Body of pancreas (tissue), 4 donors: ENCODE measurements around the gene SHISAL1.

ENCODE experiments used
- POLR2A ChIP-seq, 3 donors: fragments of 450-650 bp; IDR thresholded peaks; one replicate each; pipeline ENCODE4 v1.6.1; 2016; ENCODE audit warnings: antibody characterized with exemption in 3 of 3, mild to moderate bottlenecking in 2 of 3
- TF ChIP-seq, protein P1 (sequence below), 7 experiments: fragments of 450-650 bp in 4 of 7; fragments of 200-600 bp in 3 of 7; sonication (generic) in 3 of 7; IDR thresholded peaks; one replicate each; pipeline ENCODE4 v1.5.1; 2016 to 2019; ENCODE audit warnings: antibody characterized with exemption in 7 of 7

DNA sequence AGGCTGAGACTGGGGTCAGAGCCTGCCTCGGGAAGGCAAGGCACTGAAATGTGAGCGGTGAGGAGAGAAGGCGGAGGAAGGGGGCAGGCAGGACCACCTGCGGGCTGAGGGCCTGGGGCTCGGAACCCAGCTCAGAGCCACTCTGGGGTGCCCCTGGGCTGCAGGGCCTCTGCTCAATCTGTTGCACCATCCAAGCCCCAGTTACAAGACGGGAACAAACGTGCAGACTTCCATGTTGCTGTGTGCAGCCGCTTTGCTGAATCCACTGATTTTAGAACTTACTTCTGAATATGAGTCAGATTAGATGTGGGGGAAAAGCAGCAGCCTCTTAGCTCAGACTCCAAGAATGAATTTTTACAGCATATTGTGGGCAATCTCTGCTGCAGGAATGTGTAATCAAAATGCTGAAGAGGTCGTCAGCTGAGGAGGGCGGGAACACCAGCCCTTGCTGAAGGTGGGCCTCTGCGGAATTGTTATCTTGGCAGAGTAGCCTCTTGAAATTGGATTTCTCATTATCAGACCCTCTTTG, 110.4 kb downstream of the SHISAL1 start:
- TF ChIP-seq, protein P1, sequence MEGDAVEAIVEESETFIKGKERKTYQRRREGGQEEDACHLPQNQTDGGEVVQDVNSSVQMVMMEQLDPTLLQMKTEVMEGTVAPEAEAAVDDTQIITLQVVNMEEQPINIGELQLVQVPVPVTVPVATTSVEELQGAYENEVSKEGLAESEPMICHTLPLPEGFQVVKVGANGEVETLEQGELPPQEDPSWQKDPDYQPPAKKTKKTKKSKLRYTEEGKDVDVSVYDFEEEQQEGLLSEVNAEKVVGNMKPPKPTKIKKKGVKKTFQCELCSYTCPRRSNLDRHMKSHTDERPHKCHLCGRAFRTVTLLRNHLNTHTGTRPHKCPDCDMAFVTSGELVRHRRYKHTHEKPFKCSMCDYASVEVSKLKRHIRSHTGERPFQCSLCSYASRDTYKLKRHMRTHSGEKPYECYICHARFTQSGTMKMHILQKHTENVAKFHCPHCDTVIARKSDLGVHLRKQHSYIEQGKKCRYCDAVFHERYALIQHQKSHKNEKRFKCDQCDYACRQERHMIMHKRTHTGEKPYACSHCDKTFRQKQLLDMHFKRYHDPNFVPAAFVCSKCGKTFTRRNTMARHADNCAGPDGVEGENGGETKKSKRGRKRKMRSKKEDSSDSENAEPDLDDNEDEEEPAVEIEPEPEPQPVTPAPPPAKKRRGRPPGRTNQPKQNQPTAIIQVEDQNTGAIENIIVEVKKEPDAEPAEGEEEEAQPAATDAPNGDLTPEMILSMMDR (IDR thresholded peaks at IDR 0.05): no peak
- TF ChIP-seq POLR2A (IDR thresholded peaks at IDR 0.05): no peak
